Choroid plexus epithelial cell (primary cell): ENCODE measurements around the gene SEZ6L.

Experiments
- DNase-seq: peaks from one replicate; pipeline ENCODE4 v3.0.0-alpha.2; 2010; ENCODE audit warnings: low read depth
- H3K4me3 ChIP-seq: 2 replicates; pipeline ENCODE4 v1.5.1; 2011; ENCODE audit warnings: low read depth, mild to moderate bottlenecking, control low read depth, low read length, moderate library complexity
- CTCF ChIP-seq: conservative IDR thresholded peaks from 2 replicates; pipeline ENCODE4 v1.5.1; 2011; ENCODE audit warnings: low read depth, mild to moderate bottlenecking, control low read depth, inconsistent platforms, low read length, moderate library complexity

The SEZ6L gene

GRCh38 chr22:26298605-26299310 is 129.5 kb downstream of the SEZ6L start:
- TF ChIP-seq CTCF = no peak
- H3K4me3 ChIP-seq = no peak overlapping the region

GRCh38 chr22:26302726-26303125 is 133.5 kb downstream of the SEZ6L start:
- DNase-seq = no peak
- no peak for TF ChIP-seq CTCF

More at GRCh38 chr22:26298605-26299310, 129.5 kb downstream of the SEZ6L start:
- DNase-seq = no peak

GRCh38 chr22:26303475-26303874 is 134.2 kb downstream of the SEZ6L start:
- TF ChIP-seq CTCF = no peak
- DNase-seq = no peak

More at GRCh38 chr22:26302726-26303125, 133.5 kb downstream of the SEZ6L start:
- H3K4me3 ChIP-seq = no peak overlapping the region

GRCh38 chr22:26304730-26305129 is 135.5 kb downstream of the SEZ6L start:
- DNase-seq = no peak
- no peak for TF ChIP-seq CTCF
- H3K4me3 ChIP-seq = no peak overlapping the region

More at GRCh38 chr22:26303475-26303874, 134.2 kb downstream of the SEZ6L start:
- H3K4me3 ChIP-seq = no peak overlapping the region

- TF ChIP-seq CTCF = no peak
- no peak for DNase-seq
- H3K4me3 ChIP-seq = no peak overlapping the region
Measured at GRCh38 chr22:26308467-26308866, 139.2 kb downstream of the SEZ6L start.

- no peak for TF ChIP-seq CTCF
- no peak overlapping the region for H3K4me3 ChIP-seq
- no peak for DNase-seq
Measured at GRCh38 chr22:26310616-26311015, 141.4 kb downstream of the SEZ6L start.

- H3K4me3 ChIP-seq = no peak overlapping the region
- no peak for DNase-seq
- no peak for TF ChIP-seq CTCF
Measured at GRCh38 chr22:26313291-26313690, 144.0 kb downstream of the SEZ6L start.
